HG02588 (cell line): ENCODE measurements around the gene LMX1B.

ENCODE experiments used
- ATAC-seq: cut with Tn5 transposase; IDR thresholded peaks from one replicate; pipeline ENCODE4 v1.9.1; 2021; ENCODE audit warnings: mild to moderate bottlenecking, moderate library complexity; ENCODE audit not compliant: unreplicated experiment

LMX1B gene

GRCh38 chr9:126692759-126693427, 79.2 kb downstream of the LMX1B start:
- ATAC-seq, result no peak

- no peak for ATAC-seq
These were observed 79.8 kb downstream of the LMX1B start for GRCh38 chr9:126693428-126693944.

GRCh38 chr9:126694206-126695081, 80.7 kb downstream of the LMX1B start:
- ATAC-seq, result no peak

- ATAC-seq, result no peak
These were observed 81.5 kb downstream of the LMX1B start for GRCh38 chr9:126695186-126695585.

GRCh38 chr9:126695701-126696400, 82.1 kb downstream of the LMX1B start:
- no peak for ATAC-seq

- no peak for ATAC-seq
These were observed 82.8 kb downstream of the LMX1B start for GRCh38 chr9:126696401-126697145.

- no peak for ATAC-seq
These were observed 83.6 kb downstream of the LMX1B start for GRCh38 chr9:126697330-126697729.

GRCh38 chr9:126698251-126698650, 84.5 kb downstream of the LMX1B start:
- no peak for ATAC-seq

GRCh38 chr9:126698756-126699155, 85.0 kb downstream of the LMX1B start:
- no peak for ATAC-seq

- no peak for ATAC-seq
These were observed 85.7 kb downstream of the LMX1B start for GRCh38 chr9:126699401-126699881.

- no peak for ATAC-seq
These were observed 86.6 kb downstream of the LMX1B start for GRCh38 chr9:126700296-126700695.

- no peak for ATAC-seq
These were observed 87.4 kb downstream of the LMX1B start for GRCh38 chr9:126700903-126701812.

- no peak for ATAC-seq
These were observed 88.0 kb downstream of the LMX1B start for GRCh38 chr9:126701813-126702140.

GRCh38 chr9:126702151-126703001, 88.6 kb downstream of the LMX1B start:
- no peak for ATAC-seq

GRCh38 chr9:126703002-126703865, 89.5 kb downstream of the LMX1B start:
- no peak for ATAC-seq

GRCh38 chr9:126703866-126704156, 90.1 kb downstream of the LMX1B start:
- no peak for ATAC-seq

- no peak for ATAC-seq
These were observed 90.6 kb downstream of the LMX1B start for GRCh38 chr9:126704157-126704891.
